GM12865 (cell line): ENCODE data around the gene RNF187.

Source experiments
- DNase-seq: peaks from one replicate; pipeline ENCODE4 v3.0.0; 2010; ENCODE audit warnings: low read depth
- H3K4me3 ChIP-seq: 2 replicates; pipeline ENCODE4 v1.5.1; 2011; ENCODE audit warnings: mild to moderate bottlenecking, low read depth, low read length, control low read depth
- TF ChIP-seq, protein P1 (sequence below): IDR thresholded peaks from 2 replicates; pipeline ENCODE4 v1.5.1; 2011; ENCODE audit warnings: low read length, control low read depth, low read depth, inconsistent platforms; ENCODE audit not compliant: insufficient read depth; ENCODE audit errors: missing control alignments

Gene RNF187

GRCh38 chr1:228487336-228488124 lies at the start of gene RNF187:
TSS of gene RNF187 (plus strand) at chr1:228487382.
- peak within 1 kb of the TSS; percentile 92 for H3K4me3 ChIP-seq
- TF ChIP-seq, protein P1, sequence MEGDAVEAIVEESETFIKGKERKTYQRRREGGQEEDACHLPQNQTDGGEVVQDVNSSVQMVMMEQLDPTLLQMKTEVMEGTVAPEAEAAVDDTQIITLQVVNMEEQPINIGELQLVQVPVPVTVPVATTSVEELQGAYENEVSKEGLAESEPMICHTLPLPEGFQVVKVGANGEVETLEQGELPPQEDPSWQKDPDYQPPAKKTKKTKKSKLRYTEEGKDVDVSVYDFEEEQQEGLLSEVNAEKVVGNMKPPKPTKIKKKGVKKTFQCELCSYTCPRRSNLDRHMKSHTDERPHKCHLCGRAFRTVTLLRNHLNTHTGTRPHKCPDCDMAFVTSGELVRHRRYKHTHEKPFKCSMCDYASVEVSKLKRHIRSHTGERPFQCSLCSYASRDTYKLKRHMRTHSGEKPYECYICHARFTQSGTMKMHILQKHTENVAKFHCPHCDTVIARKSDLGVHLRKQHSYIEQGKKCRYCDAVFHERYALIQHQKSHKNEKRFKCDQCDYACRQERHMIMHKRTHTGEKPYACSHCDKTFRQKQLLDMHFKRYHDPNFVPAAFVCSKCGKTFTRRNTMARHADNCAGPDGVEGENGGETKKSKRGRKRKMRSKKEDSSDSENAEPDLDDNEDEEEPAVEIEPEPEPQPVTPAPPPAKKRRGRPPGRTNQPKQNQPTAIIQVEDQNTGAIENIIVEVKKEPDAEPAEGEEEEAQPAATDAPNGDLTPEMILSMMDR, result no peak
- no peak for DNase-seq

GRCh38 chr1:228437424-228437962 lies 49.7 kb upstream of the RNF187 start:
- no peak overlapping the region for H3K4me3 ChIP-seq
- TF ChIP-seq, protein P1, result no peak
- no peak for DNase-seq

- H3K4me3 ChIP-seq, result no peak overlapping the region
- no peak for DNase-seq
- TF ChIP-seq, protein P1, result no peak
Observed at GRCh38 chr1:228438266-228438665, 48.9 kb upstream of the RNF187 start.

- no peak overlapping the region for H3K4me3 ChIP-seq
- TF ChIP-seq, protein P1, result no peak
- no peak for DNase-seq
Observed at GRCh38 chr1:228440761-228441500, 46.3 kb upstream of the RNF187 start.

- no peak overlapping the region for H3K4me3 ChIP-seq
- no peak for DNase-seq
- TF ChIP-seq, protein P1, result no peak
Observed at GRCh38 chr1:228443395-228443794, 43.8 kb upstream of the RNF187 start.

DNA sequence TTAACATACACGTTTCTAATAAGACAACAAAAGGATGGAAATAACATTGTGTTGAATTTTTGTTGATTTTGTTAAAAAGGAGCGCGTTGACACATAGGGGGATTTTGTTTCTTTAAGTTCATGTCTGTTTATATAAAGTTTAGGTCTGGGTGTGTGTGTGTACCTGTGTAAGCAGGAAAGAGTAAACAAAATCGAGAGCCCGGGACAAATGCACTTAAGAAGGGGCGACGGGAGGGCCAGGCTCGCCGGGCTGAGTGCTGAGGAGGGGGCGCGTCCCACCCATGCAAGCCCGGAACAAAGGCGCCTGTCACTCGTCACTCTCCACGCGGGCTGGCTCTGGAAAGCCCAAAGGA lies 41.7 kb upstream of the RNF187 start:
- no peak for DNase-seq
- TF ChIP-seq, protein P1, result no peak
- peak overlapping the region; percentile 43 for H3K4me3 ChIP-seq
